IgD-negative memory B cell (primary cell): ENCODE data around the gene ZNF724. TPM values are rescaled to one million over a fixed set of nuclear protein-coding genes. Genes with fewer than 3 reads are reported as not detected.

Experiments used
- polyA plus RNA-seq: library from polyadenylated mRNA; unstranded; fragments of 300-500 nt; fragmentation: Illumina TruSeq; gene quantifications from one replicate; pipeline ENCODE4 v1.2.3, GENCODE V29; 2021

ZNF724 gene
- polyA plus RNA-seq, 1 donor from 2014 or later = 1.8 TPM

Other genes with a start within 250 kb of the ZNF724 start
- not detected for gene ZNF728, start 247.2 kb downstream of the ZNF724 start, polyA plus RNA-seq
- 0.83 TPM for gene ZNF730, start 133.4 kb downstream of the ZNF724 start, polyA plus RNA-seq
- gene ZNF91, start 145.1 kb upstream of the ZNF724 start, polyA plus RNA-seq = 32.3 TPM